Measurements from ENCODE around the gene PTPRS. TPM values are rescaled to one million over a fixed set of nuclear protein-coding genes. Genes with fewer than 3 reads are reported as not detected.

PTPRS gene
- total RNA-seq, 1 experiment from 2014 or later = 195 TPM

GRCh38 chr19:5296021-5296420 is 44.6 kb downstream of the PTPRS start:
- in situ Hi-C loops (cut with HindIII; ENCODE audit: low pct_unique_long_range_greater_than_20kb, low sequenced_read_pairs) = no loop called here
- no peak for DNase-seq (ENCODE audit: low read depth)

- no peak for DNase-seq (ENCODE audit: low read depth)
- in situ Hi-C loops (cut with HindIII; ENCODE audit: low pct_unique_long_range_greater_than_20kb, low sequenced_read_pairs) = no loop called here
Observed at GRCh38 chr19:5294403-5295160, 46.0 kb downstream of the PTPRS start.

GRCh38 chr19:5293612-5294378 is 46.8 kb downstream of the PTPRS start:
- peak; percentile 57 for DNase-seq (ENCODE audit: low read depth)
- in situ Hi-C loops (cut with HindIII; ENCODE audit: low pct_unique_long_range_greater_than_20kb, low sequenced_read_pairs) = no loop called here

- DNase-seq (ENCODE audit: low read depth) = peak; percentile 61
- in situ Hi-C loops (cut with HindIII; ENCODE audit: low pct_unique_long_range_greater_than_20kb, low sequenced_read_pairs) = no loop called here
Observed at GRCh38 chr19:5292822-5293611, 47.6 kb downstream of the PTPRS start.

- in situ Hi-C loops (cut with HindIII; ENCODE audit: low pct_unique_long_range_greater_than_20kb, low sequenced_read_pairs) = no loop called here
- DNase-seq (ENCODE audit: low read depth) = no peak
Observed at GRCh38 chr19:5292453-5292821, 48.2 kb downstream of the PTPRS start.

- in situ Hi-C loops (cut with HindIII; ENCODE audit: low pct_unique_long_range_greater_than_20kb, low sequenced_read_pairs) = no loop called here
- no peak for DNase-seq (ENCODE audit: low read depth)
Observed at GRCh38 chr19:5291588-5292193, 48.9 kb downstream of the PTPRS start.

Other genes with a start within 250 kb of the PTPRS start
- not detected in 2 replicates for gene ZNRF4, start 114.6 kb upstream of the PTPRS start, total RNA-seq (2014; rRNA removed; shearing (Covaris generic); ENCODE audit: low replicate concordance)
- gene TINCR, start 227.1 kb upstream of the PTPRS start, total RNA-seq (2014; rRNA removed; shearing (Covaris generic); ENCODE audit: low replicate concordance) = 0.41 TPM in 1 of 2 replicates, not detected in the other

Data from Caki2 (cell line).